NCI-H187 treated with DMSO at 0.1 percent for 48 hours (cell line): Measurements from ENCODE around the gene DDX42.
"Not testable (repeated sequence)": the region's sequence is repeated elsewhere in the genome, so short reads cannot be mapped to it uniquely, and the experiment has no call there.

Experiments used
- DNase-seq: peaks from one replicate; lab custom pipeline; 2025; lab: John Stamatoyannopoulos, UW

The DDX42 gene

GRCh38 chr17:63780928-63781327 lies 7.0 kb downstream of the DDX42 start:
- DNase-seq: no peak

- no peak for DNase-seq
Observed at GRCh38 chr17:63783522-63783921, 9.6 kb downstream of the DDX42 start.

GRCh38 chr17:63785556-63785955 lies 11.6 kb downstream of the DDX42 start:
- no peak for DNase-seq

- no peak for DNase-seq
Observed at GRCh38 chr17:63786117-63786516, 12.1 kb downstream of the DDX42 start.

GRCh38 chr17:63786971-63787711 lies 13.2 kb downstream of the DDX42 start:
- DNase-seq: no peak

- DNase-seq: no peak
Observed at GRCh38 chr17:63790057-63790456, 16.1 kb downstream of the DDX42 start.

GRCh38 chr17:63792055-63792729 lies 18.2 kb downstream of the DDX42 start:
- no peak for DNase-seq

- DNase-seq: not testable (repeated sequence)
Observed at GRCh38 chr17:63796375-63796774, 22.4 kb downstream of the DDX42 start.

GRCh38 chr17:63798572-63799106 lies 24.7 kb downstream of the DDX42 start:
- DNase-seq: no peak

- no peak for DNase-seq
Observed at GRCh38 chr17:63800783-63801182, 26.8 kb downstream of the DDX42 start.

- DNase-seq: no peak
Observed at GRCh38 chr17:63804328-63804727, 30.4 kb downstream of the DDX42 start.

GRCh38 chr17:63805591-63805990 lies 31.6 kb downstream of the DDX42 start:
- no peak for DNase-seq

- no peak for DNase-seq
Observed at GRCh38 chr17:63809970-63810369, 36.0 kb downstream of the DDX42 start.

GRCh38 chr17:63816123-63816522 lies 42.2 kb downstream of the DDX42 start:
- DNase-seq: no peak

- no peak for DNase-seq
Observed at GRCh38 chr17:63816669-63817068, 42.7 kb downstream of the DDX42 start.

- no peak for DNase-seq
Observed at GRCh38 chr17:63817736-63818385, 43.9 kb downstream of the DDX42 start.

- no peak for DNase-seq
Observed at GRCh38 chr17:63819131-63819530, 45.2 kb downstream of the DDX42 start.

GRCh38 chr17:63819585-63820537 lies 45.9 kb downstream of the DDX42 start:
- DNase-seq: no peak

- DNase-seq: no peak
Observed at GRCh38 chr17:63820963-63821561, 47.1 kb downstream of the DDX42 start.

GRCh38 chr17:63821804-63822203 lies 47.8 kb downstream of the DDX42 start:
- DNase-seq: no peak

GRCh38 chr17:63822537-63822936 lies 48.6 kb downstream of the DDX42 start:
- no peak for DNase-seq
